Body of pancreas (tissue), 4 donors: Measurements from ENCODE around the gene MRPL55. TPM values are rescaled to one million over a fixed set of nuclear protein-coding genes. Genes with fewer than 3 reads are reported as not detected.

Source experiments
- ATAC-seq: fragments of 150-250 bp; one replicate; pipeline ENCODE4 v1.9.1; 2016
- DNase-seq, 4 donors: peaks; one replicate each; pipeline ENCODE4 v3.0.0-alpha.2; 2019
- H3K27ac ChIP-seq, 4 donors: fragments of 200-600 bp; sonication (generic); 1 replicate in 3 of 4; 2 replicates in 1 of 4; pipeline versions ENCODE4 v1.5.1 to v1.6.1; 2016 to 2019; ENCODE audit warnings: mild to moderate bottlenecking in 1 of 4, mixed read lengths in 1 of 4, moderate library complexity in 1 of 4
- H3K27me3 ChIP-seq, 2 donors: fragments of 200-600 bp; sonication (generic); one replicate each; pipeline ENCODE4 v1.6.0; 2016; ENCODE audit warnings: mild to moderate bottlenecking in 1 of 2
- H3K36me3 ChIP-seq, 2 donors: fragments of 200-600 bp; sonication (generic); replicated peaks in 1 of 2; 2 replicates each; pipeline ENCODE4 v1.5.1; 2016; ENCODE audit warnings: low read depth in 2 of 2; ENCODE audit not compliant: insufficient read depth in 1 of 2
- H3K4me1 ChIP-seq: fragments of 200-600 bp; sonication (generic); one replicate; pipeline ENCODE4 v1.6.0; 2016
- H3K4me3 ChIP-seq, 2 donors: fragments of 200-600 bp; sonication (generic); 1 replicate in 1 of 2; 2 replicates in 1 of 2; pipeline ENCODE4 v1.5.1; 2016 to 2019
- H3K9me3 ChIP-seq, 3 donors: fragments of 200-600 bp; sonication (generic); 1 replicate in 2 of 3; 2 replicates in 1 of 3; pipeline ENCODE4 v1.5.1; 2016
- POLR2A ChIP-seq, 3 donors: fragments of 450-650 bp; IDR thresholded peaks; one replicate each; pipeline ENCODE4 v1.6.1; 2016; ENCODE audit warnings: antibody characterized with exemption in 3 of 3, mild to moderate bottlenecking in 2 of 3
- WGBS, 2 donors: methylation state at CpG; one replicate each; pipeline ENCODE4 v1.1.5; 2017; 5-methylcytosine and 5-hydroxymethylcytosine counted together
- intact Hi-C: fragments of 100-400 bp; cut with DNase I; formaldehyde crosslinking; loops from one replicate; pipeline ENCODE4 v1.15.1; 2023
- total RNA-seq, 2 donors: library from RNA; depleted of rRNA; stranded (reverse); fragments of >200 nt; gene quantifications; one replicate each; pipeline ENCODE4 v1.1.0, GENCODE V29; 2016
- TF ChIP-seq, protein P1 (sequence below), 7 experiments: fragments of 450-650 bp in 4 of 7; fragments of 200-600 bp in 3 of 7; sonication (generic) in 3 of 7; IDR thresholded peaks; one replicate each; pipeline ENCODE4 v1.5.1; 2016 to 2019; ENCODE audit warnings: antibody characterized with exemption in 7 of 7

Gene MRPL55
- total RNA-seq, 2 donors from 2014 or later = 65.9 to 68.7 TPM

DNA sequence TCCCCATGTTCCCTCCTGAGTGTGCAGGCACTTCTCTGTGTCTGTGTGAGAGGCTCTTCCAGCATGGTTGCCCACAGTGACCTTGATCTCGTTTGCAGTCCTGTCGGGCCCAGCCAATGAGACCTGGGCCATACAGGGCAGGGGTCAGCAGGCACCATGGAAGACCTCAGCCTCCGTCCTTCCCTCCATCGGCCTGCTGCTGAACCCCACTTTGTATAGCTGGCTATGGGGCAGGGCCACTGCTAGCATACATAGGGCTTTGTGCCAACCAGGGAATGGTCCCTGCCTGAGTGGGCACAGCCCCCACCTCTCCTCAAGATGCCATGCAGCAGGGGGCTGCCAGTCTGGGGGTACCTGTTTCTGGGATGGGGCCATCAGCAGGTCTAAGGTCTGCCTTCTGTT, 9.8 kb downstream of the MRPL55 start:
- H3K9me3 ChIP-seq = no peaks in the 10 kb centered on the region
- DNase-seq = no peak
- no peaks in the 10 kb centered on the region for H3K27me3 ChIP-seq
- no peak for ATAC-seq
- peaks cover 61% of the 10 kb centered on the region for H3K4me1 ChIP-seq
- TF ChIP-seq, protein P1, sequence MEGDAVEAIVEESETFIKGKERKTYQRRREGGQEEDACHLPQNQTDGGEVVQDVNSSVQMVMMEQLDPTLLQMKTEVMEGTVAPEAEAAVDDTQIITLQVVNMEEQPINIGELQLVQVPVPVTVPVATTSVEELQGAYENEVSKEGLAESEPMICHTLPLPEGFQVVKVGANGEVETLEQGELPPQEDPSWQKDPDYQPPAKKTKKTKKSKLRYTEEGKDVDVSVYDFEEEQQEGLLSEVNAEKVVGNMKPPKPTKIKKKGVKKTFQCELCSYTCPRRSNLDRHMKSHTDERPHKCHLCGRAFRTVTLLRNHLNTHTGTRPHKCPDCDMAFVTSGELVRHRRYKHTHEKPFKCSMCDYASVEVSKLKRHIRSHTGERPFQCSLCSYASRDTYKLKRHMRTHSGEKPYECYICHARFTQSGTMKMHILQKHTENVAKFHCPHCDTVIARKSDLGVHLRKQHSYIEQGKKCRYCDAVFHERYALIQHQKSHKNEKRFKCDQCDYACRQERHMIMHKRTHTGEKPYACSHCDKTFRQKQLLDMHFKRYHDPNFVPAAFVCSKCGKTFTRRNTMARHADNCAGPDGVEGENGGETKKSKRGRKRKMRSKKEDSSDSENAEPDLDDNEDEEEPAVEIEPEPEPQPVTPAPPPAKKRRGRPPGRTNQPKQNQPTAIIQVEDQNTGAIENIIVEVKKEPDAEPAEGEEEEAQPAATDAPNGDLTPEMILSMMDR (IDR thresholded peaks at IDR 0.05) = no peak
- TF ChIP-seq POLR2A (IDR thresholded peaks at IDR 0.05) = no peak
- WGBS, 2 donors = 54% methylated on average over 4 of the region's 4 CpGs; no CpG with 5 or more reads in 1 of the 2 donors
- H3K27ac ChIP-seq = no peak overlapping the region
- intact Hi-C loops = no loop called here
- no peak overlapping the region for H3K4me3 ChIP-seq
- H3K36me3 ChIP-seq = peaks cover 7 to 14% of the 10 kb centered on the region in 2 donors

DNA sequence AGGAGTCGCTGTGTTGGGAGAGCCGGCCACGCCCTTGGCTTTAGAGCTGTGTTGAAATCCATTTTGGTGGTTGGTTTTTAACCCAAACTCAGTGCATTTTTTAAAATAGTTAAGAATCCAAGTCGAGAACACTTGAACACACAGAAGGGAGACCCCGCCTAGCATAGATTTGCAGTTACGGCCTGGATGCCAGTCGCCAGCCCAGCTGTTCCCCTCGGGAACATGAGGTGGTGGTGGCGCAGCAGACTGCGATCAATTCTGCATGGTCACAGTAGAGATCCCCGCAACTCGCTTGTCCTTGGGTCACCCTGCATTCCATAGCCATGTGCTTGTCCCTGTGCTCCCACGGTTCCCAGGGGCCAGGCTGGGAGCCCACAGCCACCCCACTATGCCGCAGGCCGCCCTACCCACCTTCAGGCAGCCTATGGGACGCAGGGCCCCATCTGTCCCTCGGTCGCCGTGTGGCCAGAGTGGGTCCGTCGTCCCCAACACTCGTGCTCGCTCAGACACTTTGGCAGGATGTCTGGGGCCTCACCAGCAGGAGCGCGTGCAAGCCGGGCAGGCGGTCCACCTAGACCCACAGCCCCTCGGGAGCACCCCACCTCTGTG, 10.7 kb downstream of the MRPL55 start:
- TF ChIP-seq, protein P1 (IDR thresholded peaks at IDR 0.05) = no peak
- no peak for TF ChIP-seq POLR2A (IDR thresholded peaks at IDR 0.05)
- peaks cover 7 to 14% of the 10 kb centered on the region in 2 donors for H3K36me3 ChIP-seq
- intact Hi-C loops = no loop called here
- no peak for DNase-seq
- H3K4me3 ChIP-seq = no peak overlapping the region
- no peak for ATAC-seq
- H3K27ac ChIP-seq = no peak overlapping the region
- WGBS, 2 donors = 83 to 89% methylated on average over 17 to 28 of the region's 28 CpGs
- H3K4me1 ChIP-seq = peaks cover 60% of the 10 kb centered on the region
- no peaks in the 10 kb centered on the region for H3K9me3 ChIP-seq
- no peaks in the 10 kb centered on the region for H3K27me3 ChIP-seq

DNA sequence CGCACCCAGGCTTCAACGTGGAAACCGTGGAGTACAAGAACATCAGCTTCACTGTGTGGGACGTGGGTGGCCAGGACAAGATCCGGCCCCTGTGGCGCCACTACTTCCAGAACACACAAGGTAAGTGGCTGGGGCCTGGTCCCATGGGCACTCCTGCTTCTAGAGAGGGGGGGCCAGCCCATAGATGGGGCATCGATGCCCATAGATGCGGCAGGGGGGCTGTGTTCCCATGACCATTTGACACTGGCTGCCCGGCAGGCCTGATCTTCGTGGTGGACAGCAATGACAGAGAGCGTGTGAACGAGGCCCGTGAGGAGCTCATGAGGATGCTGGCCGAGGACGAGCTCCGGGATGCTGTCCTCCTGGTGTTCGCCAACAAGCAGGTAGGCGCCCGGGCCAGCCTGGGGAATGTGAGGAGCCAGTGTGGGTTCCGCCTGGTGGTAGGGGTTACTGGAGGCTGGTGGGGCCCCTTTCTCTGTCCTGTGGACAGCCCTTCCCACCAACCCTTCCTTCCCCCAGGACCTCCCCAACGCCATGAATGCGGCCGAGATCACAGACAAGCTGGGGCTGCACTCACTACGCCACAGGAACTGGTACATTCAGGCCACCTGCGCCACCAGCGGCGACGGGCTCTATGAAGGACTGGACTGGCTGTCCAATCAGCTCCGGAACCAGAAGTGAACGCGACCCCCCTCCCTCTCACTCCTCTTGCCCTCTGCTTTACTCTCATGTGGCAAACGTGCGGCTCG, 11.6 kb downstream of the MRPL55 start:
- no peak for ATAC-seq
- no peaks in the 10 kb centered on the region for H3K9me3 ChIP-seq
- 79 to 84% methylated on average over 23 to 32 of the region's 34 CpGs for WGBS, 2 donors
- H3K4me3 ChIP-seq = no peak overlapping the region
- peaks cover 7 to 14% of the 10 kb centered on the region in 2 donors for H3K36me3 ChIP-seq
- peaks cover 68% of the 10 kb centered on the region for H3K4me1 ChIP-seq
- no peak for DNase-seq
- intact Hi-C loops = no loop called here
- H3K27ac ChIP-seq = no peak overlapping the region
- TF ChIP-seq, protein P1 (IDR thresholded peaks at IDR 0.05) = no peak
- H3K27me3 ChIP-seq = no peaks in the 10 kb centered on the region

DNA sequence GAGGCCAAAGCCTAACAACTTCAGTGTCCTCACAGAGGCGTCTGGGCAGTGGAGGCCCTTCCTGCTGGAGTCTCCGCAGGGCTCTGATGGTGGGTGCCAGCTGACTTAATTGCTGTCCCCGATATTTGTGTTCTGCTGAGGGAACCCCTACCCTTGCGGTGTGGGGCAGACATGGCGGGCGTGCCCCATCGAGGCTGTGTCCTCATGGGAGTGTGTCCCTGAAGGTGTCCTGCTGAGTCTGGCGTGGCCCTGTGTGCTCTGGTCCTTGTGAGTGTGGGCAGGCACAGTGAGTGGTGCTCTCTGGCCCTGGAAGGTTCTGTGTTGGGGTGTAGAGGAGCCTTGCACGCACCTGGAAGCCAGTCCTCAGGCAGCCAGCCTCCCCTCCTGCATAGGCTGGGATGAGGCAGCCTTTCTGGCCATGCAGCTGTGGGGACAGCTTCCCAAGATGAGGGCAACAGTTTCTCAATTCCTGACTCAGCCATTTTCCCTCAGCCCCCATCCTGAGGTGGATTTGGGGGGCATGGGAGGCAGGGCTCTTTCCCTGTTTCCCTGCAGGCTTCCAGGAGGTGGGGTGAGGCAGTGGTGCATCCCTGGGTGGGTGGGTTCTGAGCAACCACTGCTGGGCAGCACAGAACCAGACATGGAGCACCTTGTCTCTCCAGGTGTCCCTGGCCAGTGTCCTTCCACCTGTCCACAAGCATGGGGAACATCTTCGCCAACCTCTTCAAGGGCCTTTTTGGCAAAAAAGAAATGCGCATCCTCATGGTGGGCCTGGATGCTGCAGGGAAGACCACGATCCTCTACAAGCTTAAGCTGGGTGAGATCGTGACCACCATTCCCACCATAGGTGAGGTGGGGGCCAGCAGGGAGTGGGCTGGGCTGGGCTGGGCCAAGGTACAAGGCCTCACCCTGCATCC, 12.4 kb downstream of the MRPL55 start:
- H3K27ac ChIP-seq = no peak overlapping the region
- WGBS, 2 donors = 82 to 96% methylated on average over 4 to 13 of the region's 13 CpGs
- ATAC-seq = no peak
- H3K4me1 ChIP-seq = peaks cover 69% of the 10 kb centered on the region
- no peak for DNase-seq
- intact Hi-C loops = no loop called here
- TF ChIP-seq POLR2A (IDR thresholded peaks at IDR 0.05) = no peak
- TF ChIP-seq, protein P1 (IDR thresholded peaks at IDR 0.05) = no peak
- peaks cover 7 to 14% of the 10 kb centered on the region in 2 donors for H3K36me3 ChIP-seq
- no peaks in the 10 kb centered on the region for H3K27me3 ChIP-seq
- H3K9me3 ChIP-seq = no peaks in the 10 kb centered on the region
- no peak overlapping the region for H3K4me3 ChIP-seq
